ENCODE results near the gene OTOG.

OTOG gene

DNA sequence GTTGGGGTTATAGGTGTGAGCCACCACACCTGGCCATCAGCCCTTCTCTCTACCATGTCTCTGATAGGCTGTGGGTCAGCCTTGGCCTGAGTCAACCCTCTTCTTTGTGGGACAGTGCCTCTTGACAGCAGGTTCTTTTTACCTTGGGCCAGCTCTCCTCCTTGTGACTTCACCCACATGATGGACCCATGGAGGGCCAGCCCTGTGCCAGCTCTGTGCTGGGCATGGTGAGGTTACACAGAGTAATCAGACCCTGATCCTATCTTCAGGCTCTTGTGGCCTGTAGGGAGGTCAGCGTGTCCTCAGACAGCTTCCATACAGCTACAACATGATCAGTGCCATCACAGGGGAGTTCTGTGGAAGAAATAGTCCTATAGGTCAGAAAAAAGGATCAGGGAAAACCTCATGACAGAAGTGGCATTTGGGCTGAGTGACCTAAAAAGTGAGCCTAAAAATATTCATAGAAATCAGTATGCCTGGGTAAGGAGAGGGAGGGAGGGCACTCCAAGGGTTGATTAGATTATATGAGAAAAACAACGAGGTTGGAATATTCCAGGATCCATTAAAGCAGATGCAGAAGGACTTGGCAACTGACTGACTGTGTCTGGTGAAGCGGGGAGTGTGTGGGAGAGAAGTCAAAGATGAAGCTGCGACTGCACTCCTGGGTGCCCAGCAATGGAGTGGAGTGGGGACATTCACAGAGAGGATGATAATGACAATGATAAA lies 17.1 kb downstream of the OTOG start:
- DNase-seq = no peak

DNA sequence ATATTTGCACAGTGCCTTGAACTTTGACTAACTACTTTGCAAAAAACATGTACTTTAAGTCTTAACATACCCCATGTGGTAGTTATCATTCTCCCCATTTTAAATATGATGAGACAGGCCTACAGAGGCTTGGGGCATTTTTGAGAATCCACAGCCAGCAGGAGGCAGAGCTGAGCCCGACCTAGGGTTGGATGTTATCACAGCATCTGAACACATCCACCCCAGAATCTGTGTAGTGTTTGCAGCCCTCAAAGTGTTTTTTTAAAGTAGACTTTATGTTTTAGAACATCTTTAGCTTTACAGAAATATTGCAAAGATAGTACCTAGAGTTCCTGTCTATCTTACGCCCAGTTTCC lies 17.6 kb downstream of the OTOG start:
- peak in 1 of 4 experiments; percentile 23 for DNase-seq

DNA sequence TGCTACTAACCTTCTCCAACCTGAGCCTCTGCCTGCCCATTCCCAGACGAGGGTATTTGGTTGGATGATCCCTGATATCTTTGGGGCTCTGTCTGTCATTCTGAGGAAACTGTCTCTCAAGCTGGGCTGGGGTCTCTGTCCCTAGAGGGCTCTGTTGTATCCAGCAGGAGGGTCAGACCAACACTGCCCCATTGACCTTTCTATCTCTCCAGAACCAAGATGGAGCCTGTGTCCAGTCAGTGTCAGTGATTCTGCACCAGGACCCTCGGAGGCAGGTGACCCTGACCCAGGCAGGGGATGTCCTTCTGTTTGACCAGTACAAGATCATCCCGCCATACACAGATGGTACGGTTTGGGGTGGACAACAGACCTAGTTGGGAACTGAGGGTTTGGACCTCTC lies 21.9 kb downstream of the OTOG start:
- no peak for DNase-seq

DNA sequence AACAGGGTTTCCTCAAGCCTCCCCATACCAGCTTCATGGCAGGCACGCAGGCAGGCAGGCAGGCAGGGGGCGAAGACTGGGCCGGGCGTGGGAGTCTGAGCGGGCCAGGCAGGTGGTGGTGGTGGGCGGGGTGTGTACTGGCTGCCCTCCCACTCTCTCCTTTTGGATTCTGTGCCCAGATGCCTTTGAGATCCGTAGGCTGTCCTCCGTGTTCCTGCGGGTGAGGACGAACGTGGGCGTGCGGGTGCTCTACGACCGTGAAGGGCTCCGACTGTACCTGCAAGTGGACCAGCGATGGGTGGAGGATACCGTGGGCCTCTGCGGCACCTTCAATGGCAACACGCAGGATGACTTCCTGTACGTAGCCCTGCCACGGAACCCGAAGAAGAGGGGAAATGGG lies 23.0 kb downstream of the OTOG start:
- no peak for DNase-seq

DNA sequence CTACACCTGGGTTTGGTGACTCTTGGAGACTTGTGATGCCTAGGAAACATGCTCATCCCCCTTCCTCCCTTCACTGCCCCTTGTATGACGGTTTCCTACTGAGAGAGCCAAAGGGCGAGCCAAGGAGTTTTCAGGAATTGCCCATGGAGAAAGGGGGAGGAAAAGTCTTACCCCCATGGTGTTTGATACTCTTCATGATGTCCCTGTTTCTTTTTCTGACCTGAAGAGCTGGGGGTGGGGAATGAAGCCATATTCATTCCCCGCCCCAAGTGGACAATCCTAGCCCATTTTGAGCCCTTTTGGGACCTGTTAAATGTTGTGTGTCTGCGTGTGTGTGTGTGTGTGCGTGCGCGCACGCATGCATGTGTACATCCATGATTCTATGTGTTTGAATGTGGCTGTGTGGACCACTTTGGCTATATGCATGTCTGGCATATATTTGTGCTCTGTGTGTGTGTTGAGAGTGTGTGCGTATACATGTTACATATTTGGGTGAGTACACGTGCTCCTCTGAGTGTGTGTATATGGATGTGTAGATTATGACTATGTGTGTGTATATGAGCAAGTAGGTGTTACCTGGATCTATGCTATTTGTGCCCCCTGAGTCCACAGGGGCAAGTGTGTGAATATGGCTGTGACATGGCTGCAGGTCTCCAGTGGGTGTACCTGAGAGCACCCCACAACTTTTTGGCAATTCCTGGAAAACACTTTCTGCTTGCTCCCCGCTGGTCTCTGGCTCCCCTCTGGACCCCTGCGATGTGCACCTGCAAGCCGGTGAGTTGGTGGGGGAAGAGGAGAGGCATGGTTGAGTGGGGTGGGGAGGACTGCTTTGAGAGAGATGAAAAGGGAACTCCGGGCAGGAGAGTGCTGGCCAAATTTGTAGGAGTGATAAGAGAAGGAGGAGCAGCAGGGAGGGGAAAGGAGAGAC lies 24.6 kb downstream of the OTOG start:
- no peak for DNase-seq

DNA sequence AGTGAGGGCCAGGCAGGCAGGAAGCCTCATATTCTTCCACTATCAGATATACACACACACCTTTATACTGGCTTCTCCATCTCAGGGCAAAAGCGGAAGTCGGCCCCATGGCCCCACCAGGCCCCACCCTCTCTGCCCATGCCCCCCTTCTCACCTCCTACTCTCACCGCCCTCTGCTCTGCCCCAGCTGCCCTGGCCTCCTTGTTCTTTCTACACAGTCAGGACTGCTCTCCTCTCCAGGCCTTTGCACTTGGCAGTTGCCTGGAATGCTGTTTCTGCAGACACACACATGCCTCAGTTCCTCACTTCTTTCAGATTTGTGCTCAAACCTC lies 25.3 kb downstream of the OTOG start:
- peak in 2 of 4 experiments; percentile 12 to 36 for DNase-seq

DNA sequence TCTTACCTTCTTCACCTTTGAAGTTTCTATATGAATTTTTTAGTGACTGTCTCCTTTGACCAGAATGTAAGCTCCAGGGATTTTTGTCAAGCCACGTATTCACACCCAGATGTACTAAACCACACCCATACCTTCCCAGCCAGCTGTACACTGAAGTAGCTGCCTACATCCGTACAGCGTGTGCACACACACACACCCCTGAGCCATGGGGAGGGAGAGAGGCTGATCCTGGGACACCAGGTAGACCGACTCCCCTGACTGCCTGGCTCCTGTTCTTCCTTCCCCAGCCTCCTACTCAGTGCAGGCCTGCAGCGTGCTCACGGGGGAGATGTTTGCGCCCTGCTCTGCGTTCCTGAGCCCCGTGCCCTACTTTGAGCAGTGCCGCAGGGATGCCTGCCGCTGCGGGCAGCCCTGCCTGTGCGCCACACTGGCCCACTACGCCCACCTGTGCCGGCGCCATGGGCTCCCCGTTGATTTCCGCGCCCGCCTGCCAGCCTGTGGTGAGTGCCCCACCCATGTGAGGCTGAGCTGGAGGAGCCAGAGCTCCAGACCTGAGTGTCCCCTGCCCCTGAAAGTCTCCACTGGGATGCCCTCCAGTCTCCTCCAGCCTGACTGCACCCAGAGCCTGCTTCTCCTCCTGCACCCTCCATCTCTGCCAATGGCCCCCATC lies 25.9 kb downstream of the OTOG start:
- DNase-seq = no peak

DNA sequence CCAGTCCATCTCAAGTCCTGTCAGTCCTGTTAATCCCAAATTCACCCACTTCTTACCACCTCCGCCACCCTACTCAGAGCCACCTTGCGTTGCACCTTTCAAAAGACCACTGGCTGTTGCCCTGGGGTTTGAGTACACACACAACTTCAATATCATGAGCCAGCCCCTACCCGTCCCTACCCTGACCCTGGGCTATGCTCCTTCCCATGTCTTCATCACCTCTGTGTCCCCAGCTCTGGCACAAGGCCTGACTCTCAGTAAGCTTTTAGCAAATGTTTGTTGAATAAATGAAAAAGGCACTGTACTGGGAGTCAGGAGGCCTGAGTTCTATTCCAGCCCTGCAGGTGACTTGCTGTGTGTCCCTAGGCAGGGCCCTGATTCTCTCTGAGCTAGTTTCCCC lies 26.5 kb downstream of the OTOG start:
- DNase-seq = no peak

DNA sequence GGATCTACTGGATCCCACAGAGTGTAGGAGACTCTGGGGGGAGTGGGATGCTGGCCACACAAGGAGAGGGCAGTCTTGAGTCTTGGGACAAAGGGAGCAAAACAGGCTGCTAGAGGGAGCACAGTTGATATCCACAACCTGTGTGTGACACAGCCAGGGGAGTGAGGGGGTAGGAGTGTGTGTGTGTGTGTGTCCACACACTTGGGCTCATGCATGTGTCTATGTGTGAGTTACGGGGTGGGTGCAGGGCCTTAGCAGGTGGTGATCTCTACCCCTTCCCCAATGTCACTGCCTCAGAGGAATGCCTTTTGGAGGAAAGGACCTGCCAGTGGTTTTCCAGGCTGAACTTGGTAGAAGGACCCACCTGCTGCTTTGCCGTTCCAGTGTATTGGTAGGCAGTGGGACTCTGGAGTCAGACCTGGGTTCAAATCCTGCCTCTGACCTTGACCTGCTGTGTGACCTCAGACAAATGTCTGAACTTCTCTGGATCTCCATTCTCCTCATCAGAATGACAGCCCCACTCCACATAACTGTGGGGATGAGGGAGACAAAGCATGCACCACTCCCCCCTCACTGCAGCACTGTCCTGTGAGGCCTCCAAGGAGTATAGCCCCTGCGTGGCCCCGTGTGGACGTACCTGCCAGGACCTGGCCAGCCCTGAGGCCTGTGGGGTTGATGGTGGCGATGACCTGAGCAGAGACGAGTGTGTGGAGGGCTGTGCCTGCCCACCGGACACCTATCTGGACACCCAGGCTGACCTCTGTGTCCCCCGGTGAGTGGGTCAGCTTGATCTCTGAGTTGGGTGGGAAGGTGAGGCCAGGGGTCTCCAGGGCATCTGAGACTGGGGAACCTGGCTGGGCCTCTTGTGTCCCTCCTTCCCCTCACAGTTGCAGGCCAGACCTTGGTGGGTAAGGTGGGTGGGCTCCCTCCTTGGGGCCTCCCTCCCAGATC lies 27.4 kb downstream of the OTOG start:
- DNase-seq = no peak

DNA sequence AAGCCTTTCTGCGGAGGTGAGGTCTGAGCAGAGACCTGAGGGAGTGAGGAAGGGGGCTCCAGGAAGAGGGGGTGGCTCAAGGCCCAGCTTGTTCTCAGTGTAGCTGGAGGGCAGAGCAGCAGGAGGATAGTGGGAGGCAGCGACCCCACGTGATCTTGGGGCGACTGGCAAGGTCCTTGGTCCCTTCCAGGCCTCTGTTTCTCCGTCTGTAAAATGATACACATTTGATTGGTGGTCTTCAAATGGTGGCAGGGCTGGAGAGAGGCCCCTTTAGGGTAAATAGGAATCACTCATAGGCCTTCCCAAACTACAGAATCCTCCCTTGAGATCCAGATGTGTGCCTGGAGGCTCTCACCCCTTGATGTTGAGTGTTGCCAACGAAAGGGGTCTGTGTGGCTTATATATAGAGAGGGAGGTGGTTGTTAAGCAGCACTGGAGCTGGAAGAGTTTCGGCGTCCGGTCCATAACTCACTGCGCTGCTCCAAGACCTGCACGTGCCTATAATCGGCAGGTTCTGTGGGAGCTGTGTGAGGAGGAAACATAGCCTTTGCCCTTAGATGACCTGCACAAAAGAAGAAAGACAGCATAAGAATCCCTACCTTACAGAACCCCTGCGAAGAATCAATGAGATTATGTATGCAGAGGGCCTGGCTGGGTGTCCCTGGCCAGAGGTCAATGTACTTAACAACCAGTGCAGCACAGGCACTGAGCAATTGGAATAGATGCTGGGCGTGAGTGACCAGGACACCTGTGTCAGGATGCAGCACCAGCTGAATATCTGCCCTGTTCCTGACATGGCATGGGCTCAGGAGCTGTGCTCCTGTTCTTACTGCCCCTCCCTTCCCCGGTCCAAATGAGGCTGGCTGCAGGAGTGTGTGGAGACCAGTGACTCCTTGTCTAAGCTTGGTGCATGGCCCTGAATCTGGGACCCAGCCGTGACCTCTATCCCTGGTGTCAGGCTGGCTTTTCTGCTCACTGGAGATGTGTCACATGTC lies 28.7 kb downstream of the OTOG start:
- DNase-seq = no peak

DNA sequence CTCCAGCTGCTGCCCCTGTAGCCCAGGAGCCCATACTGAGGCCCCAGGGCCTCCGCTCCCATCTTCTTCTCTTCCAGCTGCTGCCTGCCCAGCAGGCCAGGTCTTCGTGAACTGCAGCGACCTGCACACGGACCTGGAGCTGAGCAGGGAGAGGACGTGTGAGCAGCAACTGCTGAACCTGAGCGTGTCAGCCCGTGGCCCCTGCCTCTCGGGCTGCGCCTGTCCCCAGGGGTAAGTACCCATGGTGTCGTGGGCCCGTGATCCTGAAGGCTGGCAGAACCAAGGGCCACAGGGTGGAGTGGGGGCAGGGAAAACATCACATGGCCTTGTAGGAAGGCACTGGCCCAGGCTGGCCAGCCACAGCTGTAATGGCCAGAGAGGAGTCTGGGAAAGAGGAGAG lies 31.2 kb downstream of the OTOG start:
- no peak for DNase-seq

DNA sequence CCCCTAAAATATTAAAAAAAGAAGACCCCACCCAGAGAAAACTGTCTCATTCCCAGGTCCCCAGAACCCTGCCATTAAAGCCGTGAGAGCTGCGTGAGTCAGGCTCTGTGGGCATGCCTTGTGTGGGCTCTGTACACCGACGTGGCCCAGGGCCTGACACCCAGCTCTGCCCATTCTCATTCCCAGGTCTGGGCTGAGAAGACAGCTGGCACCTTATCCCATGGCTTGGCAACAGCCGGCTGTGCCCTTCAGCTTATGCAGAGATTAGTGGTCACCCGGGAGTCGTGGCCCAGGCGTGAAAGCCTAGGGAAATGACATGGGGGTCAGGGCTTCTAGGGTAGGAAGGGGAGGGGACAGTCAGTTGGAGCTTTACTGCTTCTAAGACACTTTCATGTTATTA lies 31.9 kb downstream of the OTOG start:
- no peak for DNase-seq

DNA sequence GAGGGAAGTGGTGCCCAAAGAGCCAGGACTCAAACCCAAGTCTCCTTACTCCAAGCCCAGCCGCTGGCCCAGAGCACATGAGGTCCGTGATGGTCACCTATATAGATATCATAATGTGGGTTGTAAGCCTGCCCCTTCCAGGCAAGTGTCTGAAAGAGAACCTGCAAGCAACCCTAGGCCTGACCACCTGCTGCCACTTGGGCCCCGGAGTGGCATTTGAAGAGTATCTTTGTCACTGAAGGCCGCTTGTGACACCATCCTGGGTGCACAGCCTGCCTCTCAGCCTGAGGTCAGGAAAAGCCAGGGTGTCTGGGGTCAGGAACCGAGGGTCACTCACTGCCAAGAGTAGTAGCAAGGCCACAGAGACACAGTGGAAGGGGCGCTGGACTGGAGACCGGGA lies 32.4 kb downstream of the OTOG start:
- no peak for DNase-seq

DNA sequence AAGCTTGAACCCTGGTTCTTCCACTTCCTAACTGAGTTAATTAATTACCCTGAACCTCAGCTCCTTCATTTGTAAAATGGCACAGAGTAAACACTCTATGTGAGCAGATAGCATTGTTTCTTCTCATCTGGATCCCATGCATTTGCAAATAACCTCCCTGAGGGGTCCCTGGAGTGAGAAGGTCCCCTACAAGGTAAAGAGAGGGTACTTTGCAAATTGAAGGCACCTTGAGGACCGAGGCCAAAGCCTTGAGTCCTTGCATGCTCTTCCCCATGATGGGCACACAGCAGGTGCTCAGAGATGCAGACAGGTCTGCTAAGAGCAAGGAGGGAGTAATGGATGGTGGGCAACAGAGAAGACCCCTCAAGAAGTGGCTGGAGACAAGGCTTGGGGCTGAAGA lies 33.2 kb downstream of the OTOG start:
- no peak for DNase-seq

DNA sequence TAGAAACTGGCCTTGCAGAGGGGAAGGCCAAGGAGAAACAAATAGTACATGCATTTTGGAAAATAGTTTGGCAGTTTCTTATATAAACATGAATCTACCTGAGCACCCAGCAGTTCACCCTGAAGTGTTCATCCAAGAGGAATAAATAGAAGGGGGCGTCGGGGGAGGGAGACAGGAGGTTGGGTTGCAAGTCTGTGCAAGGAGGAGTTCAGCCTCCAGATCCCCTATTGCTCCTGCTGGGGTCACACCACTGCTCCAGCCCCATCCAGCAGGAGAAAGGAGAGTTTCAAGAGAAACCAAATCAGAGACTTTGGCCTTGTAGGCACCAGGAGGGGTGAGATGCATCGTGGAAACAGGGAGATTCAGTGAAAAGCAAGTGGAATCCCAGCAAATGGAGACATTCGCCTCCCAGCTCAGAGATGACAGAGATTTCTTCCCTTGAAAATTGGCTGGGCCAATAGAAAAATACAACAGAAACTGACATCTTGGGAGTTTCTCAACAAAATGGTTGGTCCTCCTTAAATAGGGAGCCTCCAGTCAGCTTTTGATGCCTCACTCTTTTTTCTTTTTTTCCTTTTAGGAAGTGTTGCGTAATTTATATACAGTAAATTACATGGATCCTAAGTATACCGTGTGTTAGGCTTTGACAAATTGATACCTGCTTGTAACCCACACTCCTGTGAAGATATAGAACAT lies 34.1 kb downstream of the OTOG start:
- no peak for DNase-seq

DNA sequence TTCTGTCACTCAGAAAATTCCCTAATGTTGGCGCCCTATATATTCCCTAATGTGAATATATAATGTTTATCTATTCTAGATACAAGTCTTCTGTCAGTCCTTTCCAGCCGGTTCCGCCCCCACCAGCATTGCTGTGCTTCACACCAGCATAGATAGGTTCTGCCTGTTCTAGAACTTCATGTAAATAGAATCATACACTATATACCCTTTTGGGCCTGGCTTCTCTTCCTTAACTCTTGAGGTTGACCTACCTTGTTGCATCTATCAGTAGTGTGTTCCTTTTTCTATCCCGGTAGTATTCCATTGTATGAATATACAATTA lies 34.6 kb downstream of the OTOG start:
- no peak for DNase-seq

DNA sequence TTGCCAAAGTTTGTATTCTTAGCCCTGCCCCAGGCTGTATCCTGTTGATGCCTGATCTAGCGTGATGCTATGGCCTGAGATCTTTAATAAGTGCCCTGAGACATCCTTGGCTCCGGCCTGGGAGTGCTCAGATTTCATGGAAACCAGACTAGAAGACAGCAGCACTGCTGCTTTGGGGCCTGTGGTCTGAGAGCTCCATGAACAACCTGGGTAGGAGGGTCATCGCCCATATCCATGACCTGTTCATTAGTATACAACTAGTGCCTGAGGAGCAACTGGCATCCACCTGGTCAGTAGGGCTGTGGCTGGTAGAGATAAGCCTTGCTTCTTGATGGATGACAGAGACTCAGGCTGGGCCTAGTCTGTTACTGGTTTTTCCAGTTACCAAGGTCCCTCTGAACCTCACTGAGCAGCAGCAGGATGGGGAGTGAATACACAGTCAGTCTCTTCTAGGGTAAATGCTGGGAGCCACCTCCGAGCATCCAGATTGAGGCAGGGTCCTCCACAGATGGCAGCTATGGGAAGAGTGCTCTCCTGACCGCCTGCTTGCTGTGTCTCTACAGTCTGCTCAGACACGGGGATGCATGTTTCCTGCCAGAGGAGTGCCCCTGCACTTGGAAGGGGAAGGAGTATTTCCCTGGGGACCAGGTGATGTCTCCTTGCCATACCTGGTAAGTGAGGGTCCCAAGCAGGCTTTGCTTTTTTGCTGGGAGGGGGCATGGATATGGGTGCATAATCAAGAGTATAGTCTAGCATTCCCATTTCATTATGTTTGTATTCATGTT lies 39.0 kb downstream of the OTOG start:
- DNase-seq = no peak

DNA sequence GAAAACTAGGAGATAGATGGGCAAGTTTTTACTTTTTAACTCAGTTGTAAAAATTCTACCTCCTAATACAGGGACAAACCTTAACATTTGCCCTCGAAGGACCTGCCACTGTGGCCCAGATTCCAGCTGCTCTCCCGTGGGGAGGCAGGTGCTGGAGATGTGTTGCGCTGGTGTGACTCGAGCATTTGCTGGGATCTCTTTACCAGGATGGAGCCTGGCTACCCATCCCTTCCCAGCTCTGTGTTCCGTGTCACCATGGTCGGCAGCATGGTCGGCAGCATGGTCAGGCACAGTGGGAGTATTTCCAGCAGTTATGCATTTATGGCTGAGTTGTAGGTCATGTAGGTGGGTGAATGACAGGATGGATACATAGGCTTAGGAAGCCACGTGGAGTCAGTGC lies 41.1 kb downstream of the OTOG start:
- no peak for DNase-seq

DNA sequence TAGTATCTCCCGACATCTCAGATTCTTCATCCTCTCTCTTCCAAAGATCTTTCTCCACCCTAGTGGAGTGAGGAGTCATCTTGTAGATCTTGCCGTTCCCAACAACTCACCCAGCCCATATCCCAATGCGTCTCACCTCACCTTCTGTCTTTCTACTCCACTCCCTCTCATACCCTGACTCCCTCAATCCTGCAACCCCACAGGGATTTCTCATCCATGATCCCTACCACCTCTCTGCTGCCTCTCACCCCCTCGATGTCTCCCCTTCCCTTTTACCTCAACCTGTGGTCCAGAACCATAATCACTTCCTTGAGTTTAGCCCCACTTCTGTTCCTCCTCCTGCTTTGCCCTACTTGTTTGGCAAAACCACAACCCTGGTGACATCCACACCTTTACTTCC lies 41.7 kb downstream of the OTOG start:
- no peak for DNase-seq

DNA sequence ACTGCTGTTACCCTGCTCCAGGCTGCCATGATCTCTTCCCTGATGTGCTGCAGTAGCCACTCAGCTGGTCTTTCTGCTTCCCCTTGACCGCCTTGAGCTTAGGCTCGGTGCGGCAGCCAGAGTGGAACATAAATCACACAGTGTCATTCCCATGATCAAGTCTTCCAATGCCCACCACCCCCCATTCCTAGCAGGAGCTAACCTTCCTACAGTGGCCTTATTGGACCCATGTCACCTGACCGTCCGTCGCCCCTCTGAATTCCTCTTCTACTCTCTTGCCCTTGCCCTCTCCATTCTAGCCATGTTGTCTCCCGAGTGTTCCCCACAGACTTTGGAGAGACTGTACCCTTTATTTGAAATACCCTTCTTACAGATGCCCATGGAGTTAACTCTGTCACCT lies 43.4 kb downstream of the OTOG start:
- DNase-seq = no peak
